Measurements from ENCODE around the gene PRAME.
"Not testable (repeated sequence)": the region's sequence is repeated elsewhere in the genome, so short reads cannot be mapped to it uniquely, and the experiment has no call there.

GRCh38 chr22:22509912-22510311, 49.2 kb downstream of the PRAME start:
- TF ChIP-seq YY1, CTCF, REST (tag by site-specific recombination; IDR thresholded peaks at IDR 0.05): not testable (repeated sequence)
